HFF-Myc (cell line): ENCODE results near the gene TRABD2B.

Source experiments
- DNase-seq: peaks from one replicate; pipeline ENCODE4 v3.0.0-alpha.2; 2011; ENCODE audit warnings: low read depth; ENCODE audit errors: extremely low read depth
- H3K4me3 ChIP-seq: replicated peaks from 2 replicates; pipeline ENCODE4 v1.5.1; 2011; ENCODE audit warnings: low read depth, mild to moderate bottlenecking, control low read depth, low read length
- TF ChIP-seq, protein P1 (sequence below): IDR thresholded peaks from 2 replicates; pipeline ENCODE4 v1.5.1; 2012; ENCODE audit warnings: mild to moderate bottlenecking, low read depth, low read length, control low read depth; ENCODE audit errors: missing control alignments

TRABD2B gene

DNA sequence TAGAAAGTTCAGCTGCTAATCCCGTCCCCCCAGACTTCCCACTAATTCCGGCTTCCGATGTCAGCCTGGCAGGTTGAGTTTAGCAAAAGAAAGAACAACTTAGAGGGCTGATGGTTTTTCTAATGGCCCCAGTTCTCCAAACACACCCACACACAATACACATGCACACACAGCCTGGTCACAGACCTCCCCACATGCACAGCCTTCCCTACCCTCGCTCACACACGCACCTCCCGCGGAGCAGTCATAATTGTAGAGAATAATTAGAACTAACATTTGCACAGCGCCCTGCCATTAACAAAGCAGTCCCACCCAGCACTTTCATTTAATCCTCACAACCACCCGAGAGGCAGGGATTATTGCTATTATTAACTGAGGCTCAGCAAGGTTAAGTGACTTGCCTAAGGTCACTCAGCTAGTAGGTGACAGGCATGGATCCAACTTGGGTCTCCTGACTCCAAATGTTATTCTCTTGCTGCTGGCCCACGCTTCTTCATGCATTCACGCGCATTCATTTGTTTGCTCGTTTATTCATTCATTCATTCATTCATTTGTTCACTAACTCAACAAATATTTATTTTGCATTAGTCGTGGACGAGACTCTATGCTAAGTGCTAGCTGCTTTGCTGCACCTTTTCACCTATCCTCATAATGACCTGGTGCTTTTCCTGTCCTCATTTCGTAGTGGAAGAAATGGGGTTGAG, 284.4 kb downstream of the TRABD2B start:
- DNase-seq, result no peak
- TF ChIP-seq, protein P1, sequence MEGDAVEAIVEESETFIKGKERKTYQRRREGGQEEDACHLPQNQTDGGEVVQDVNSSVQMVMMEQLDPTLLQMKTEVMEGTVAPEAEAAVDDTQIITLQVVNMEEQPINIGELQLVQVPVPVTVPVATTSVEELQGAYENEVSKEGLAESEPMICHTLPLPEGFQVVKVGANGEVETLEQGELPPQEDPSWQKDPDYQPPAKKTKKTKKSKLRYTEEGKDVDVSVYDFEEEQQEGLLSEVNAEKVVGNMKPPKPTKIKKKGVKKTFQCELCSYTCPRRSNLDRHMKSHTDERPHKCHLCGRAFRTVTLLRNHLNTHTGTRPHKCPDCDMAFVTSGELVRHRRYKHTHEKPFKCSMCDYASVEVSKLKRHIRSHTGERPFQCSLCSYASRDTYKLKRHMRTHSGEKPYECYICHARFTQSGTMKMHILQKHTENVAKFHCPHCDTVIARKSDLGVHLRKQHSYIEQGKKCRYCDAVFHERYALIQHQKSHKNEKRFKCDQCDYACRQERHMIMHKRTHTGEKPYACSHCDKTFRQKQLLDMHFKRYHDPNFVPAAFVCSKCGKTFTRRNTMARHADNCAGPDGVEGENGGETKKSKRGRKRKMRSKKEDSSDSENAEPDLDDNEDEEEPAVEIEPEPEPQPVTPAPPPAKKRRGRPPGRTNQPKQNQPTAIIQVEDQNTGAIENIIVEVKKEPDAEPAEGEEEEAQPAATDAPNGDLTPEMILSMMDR, result no peak
- H3K4me3 ChIP-seq, result no peak overlapping the region

DNA sequence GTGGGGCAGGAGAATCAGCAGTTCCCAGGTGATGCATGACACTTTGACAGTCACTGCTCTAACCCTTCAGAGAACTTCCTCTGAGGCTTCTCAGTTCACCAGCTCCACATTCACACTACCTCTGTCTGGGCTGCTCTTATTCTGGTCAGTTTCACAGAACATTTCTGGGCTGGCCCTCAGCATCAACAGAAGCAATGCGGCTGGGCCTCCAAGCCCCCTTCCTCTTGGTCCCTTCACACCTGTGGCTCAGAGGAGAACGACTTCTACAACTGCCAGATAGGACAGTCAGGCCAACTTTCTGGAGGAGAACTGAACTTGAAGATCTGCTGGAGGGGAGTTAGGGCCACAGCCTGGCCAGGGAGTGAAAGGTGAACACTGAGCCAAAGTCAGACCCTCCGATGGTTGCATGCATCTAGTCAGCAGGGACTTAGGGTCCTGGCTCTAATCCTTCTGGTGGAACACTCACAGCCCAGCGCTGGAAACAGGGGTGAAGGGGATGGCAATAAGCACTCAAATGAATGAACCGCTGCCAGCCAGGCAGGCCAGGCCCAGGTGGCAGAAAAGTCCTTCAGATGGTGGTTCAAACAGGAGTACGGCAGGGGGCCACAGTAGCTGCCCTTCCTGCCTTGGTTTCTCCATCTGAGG, 285.2 kb downstream of the TRABD2B start:
- DNase-seq, result no peak
- no peak overlapping the region for H3K4me3 ChIP-seq
- TF ChIP-seq, protein P1, result no peak

DNA sequence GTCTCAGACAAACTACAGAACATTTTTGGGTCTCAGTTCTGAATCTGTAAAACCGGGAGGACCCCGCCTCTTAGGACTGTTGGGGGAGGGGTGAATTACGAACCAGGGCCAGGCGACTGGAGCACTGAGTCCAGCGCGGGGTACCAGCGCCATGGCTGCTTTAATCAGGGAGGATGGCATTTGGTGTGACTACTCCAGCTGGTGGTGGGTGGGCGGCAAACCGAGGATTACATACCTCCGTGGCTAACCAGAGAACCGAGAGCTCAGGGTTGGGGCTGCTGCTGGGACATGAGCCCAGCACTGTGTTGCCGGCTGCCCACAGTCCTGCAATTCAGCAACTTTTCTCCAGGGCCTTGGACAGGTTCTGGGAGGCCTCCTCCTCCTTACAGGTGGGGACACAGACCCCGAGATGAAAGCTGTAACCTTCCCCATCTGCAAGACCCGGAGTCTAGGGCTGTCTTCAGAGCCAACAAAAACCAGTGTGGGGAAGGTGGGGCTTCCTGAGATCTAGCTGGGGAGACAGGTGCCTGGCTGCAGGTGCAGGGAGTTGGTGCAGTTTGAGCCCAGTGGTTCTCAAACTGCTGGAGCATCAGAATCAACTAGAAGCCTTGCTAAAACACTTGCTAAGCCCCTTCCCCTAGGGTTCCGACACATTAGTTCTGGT, 285.9 kb downstream of the TRABD2B start:
- no peak overlapping the region for H3K4me3 ChIP-seq
- no peak for DNase-seq
- TF ChIP-seq, protein P1, result no peak
